ENCODE results near the gene MICA.

DNA sequence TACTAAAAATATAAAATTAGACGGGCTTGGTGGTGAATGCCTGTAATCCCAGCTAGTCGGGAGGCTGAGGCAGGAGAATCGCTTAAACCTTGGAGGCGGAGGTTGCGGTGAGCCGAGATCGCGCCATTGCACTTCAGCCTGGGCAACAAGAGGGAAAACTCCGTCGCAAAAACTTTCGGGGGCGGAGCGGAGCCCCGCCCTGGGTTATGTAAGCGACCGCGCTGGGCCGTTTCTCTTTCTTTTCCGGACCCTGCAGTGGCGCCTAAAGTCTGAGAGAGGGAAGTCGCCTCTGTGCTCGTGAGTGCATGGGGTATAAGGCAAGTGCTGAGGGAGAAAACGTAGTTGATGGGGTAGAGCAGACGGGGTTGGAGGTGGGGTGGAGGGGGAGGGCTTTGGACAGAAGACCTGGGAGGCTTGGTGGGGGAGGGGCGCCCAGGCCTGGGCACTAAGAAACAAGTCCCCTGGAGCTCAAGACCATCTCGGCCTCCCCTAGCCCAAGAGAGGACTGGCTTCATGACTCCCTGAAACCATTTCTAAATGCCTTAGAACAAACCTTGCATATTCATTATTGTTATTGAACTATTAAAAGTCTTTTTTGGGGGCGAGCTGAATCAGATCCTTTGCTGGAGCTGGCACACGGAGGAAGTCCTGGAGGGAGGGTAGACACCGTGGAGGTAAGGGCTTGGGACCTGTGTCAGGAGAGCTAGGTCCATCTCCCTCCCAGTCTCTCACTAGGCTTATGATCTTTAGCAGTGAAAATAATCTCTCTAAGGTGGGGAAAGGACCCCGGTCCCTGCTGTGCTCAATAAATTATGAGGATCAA is 2.7 kb upstream of the MICA start:
- no peak for TF ChIP-seq EZH2phosphoT487 (IDR thresholded peaks at IDR 0.05; ENCODE audit: borderline replicate concordance, low read depth, low read length)
- TF ChIP-seq, protein P1, sequence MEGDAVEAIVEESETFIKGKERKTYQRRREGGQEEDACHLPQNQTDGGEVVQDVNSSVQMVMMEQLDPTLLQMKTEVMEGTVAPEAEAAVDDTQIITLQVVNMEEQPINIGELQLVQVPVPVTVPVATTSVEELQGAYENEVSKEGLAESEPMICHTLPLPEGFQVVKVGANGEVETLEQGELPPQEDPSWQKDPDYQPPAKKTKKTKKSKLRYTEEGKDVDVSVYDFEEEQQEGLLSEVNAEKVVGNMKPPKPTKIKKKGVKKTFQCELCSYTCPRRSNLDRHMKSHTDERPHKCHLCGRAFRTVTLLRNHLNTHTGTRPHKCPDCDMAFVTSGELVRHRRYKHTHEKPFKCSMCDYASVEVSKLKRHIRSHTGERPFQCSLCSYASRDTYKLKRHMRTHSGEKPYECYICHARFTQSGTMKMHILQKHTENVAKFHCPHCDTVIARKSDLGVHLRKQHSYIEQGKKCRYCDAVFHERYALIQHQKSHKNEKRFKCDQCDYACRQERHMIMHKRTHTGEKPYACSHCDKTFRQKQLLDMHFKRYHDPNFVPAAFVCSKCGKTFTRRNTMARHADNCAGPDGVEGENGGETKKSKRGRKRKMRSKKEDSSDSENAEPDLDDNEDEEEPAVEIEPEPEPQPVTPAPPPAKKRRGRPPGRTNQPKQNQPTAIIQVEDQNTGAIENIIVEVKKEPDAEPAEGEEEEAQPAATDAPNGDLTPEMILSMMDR (conservative IDR thresholded peaks at IDR 0.05; ENCODE audit: low read length): no peak
